Thyroid gland (tissue), 4 donors: ENCODE data around the gene SLC25A20.

ENCODE experiments used
- POLR2A ChIP-seq, 2 donors: fragments of 450-650 bp; IDR thresholded peaks; one replicate each; pipeline ENCODE4 v1.6.1; 2017; ENCODE audit warnings: antibody characterized with exemption in 2 of 2, mild to moderate bottlenecking in 2 of 2, moderate library complexity in 1 of 2
- TF ChIP-seq, protein P1 (sequence below), 6 experiments: fragments of 200-600 bp in 3 of 6; fragments of 450-650 bp in 3 of 6; sonication (generic) in 3 of 6; IDR thresholded peaks; one replicate each; pipeline ENCODE4 v1.5.1; 2016 to 2019; ENCODE audit warnings: antibody characterized with exemption in 6 of 6, mild to moderate bottlenecking in 2 of 6, inconsistent platforms in 1 of 6, moderate library complexity in 1 of 6

DNA sequence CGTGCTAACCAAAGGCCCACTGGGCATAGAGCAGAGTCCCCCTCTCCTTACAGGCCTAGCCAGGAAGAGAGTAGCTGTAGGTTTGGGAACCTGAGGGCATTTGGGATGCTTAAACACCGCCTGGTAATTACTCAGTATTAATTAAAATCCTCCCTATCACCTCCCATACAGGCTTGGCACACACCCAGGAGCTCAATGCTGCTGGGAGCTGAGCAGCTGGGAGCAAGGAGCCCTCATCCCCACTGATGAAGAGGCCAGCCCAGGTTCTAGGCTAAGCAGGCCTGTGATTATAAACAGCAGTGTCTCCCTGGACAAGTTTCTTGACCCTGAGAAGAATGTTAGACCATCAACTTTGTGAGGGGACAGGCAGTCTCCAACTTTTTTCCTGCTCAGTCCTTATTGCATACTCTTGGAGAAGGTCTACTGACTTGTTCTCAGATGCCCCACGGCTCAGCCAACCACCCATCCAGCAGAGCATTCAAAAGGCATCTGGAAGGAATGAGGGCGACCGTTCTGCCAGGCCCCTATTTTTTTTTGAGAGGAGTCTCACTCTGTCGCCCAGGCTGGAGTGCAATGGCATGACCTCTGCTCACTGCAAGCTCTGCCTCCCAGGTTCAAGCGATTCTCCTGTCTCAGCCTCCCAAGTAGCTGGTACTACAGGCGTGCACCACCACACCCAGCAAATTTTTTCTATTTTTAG is 49.7 kb downstream of the SLC25A20 start:
- TF ChIP-seq, protein P1, sequence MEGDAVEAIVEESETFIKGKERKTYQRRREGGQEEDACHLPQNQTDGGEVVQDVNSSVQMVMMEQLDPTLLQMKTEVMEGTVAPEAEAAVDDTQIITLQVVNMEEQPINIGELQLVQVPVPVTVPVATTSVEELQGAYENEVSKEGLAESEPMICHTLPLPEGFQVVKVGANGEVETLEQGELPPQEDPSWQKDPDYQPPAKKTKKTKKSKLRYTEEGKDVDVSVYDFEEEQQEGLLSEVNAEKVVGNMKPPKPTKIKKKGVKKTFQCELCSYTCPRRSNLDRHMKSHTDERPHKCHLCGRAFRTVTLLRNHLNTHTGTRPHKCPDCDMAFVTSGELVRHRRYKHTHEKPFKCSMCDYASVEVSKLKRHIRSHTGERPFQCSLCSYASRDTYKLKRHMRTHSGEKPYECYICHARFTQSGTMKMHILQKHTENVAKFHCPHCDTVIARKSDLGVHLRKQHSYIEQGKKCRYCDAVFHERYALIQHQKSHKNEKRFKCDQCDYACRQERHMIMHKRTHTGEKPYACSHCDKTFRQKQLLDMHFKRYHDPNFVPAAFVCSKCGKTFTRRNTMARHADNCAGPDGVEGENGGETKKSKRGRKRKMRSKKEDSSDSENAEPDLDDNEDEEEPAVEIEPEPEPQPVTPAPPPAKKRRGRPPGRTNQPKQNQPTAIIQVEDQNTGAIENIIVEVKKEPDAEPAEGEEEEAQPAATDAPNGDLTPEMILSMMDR (IDR thresholded peaks at IDR 0.05) = no peak
- TF ChIP-seq POLR2A (IDR thresholded peaks at IDR 0.05) = no peak
